ENCODE data around the gene RSF1. TPM values are rescaled to one million over a fixed set of nuclear protein-coding genes. Genes with fewer than 3 reads are reported as not detected.

RSF1 gene
- total RNA-seq, 4 donors from 2014 or later: 69.3 to 127 (median 77.0) TPM

DNA sequence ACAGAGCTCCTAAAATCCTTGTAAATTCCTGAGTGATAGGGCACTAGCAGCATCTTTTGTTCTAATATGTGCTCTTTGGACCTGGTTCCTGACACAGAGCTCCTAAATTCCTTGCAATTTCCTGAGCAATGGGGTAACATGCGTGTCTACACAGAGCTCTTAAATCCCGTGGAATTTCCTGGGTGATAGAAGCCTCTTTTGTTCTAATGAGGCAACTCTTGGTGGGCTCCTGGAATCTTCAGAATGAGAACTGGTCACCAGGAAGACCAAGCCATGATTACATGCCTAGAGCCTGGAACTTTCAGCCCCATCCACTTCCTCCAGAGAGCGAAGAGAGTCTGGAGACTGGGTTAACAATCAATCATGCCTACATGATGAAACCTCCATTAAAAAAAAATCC lies 19.0 kb downstream of the RSF1 start:
- no peak for DNase-seq (ENCODE audit: low spot score in 2 of 2)
- H3K27ac ChIP-seq: no peak overlapping the region
- H3K9me3 ChIP-seq: no peaks in the 10 kb centered on the region
- H3K36me3 ChIP-seq: no peaks in the 10 kb centered on the region
- H3K27me3 ChIP-seq: no peaks in the 10 kb centered on the region
- TF ChIP-seq CTCF (IDR thresholded peaks at IDR 0.05) (no peak), EP300 (IDR thresholded peaks at IDR 0.05) (no peak), POLR2A (IDR thresholded peaks at IDR 0.05) (no peak)
- H3K4me1 ChIP-seq: peaks cover 0 to 41% (median 2%) of the 10 kb centered on the region in 4 donors
- WGBS, 2 donors: 64 to 67% methylated on average over 3 of the region's 3 CpGs
- H3K4me3 ChIP-seq: no peak overlapping the region

GRCh38 chr11:77800449-77800848 lies 20.1 kb downstream of the RSF1 start:
- H3K27ac ChIP-seq: no peak overlapping the region

DNA sequence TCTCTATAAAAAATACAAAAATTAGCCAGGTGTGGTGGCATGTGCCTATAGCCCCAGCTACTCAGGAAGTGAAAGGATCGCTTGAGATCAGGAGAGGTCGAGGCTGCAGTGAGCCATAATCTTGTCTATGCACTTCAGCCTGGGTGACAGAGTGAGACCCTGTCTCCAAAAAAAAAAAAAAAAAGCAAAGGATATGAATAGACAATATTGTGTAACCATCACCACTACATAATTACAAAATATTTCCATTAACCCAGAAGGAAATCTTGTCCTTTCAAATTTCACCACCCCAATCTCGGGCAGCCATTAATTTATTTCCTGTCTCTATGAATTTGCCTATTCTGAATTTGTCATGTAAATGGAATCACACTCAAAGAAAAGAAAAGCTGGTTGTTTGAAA lies 21.2 kb downstream of the RSF1 start:
- TF ChIP-seq POLR2A (IDR thresholded peaks at IDR 0.05): no peak
- DNase-seq (ENCODE audit: low spot score in 2 of 2): no peak
- no peaks in the 10 kb centered on the region for H3K9me3 ChIP-seq
- H3K4me3 ChIP-seq: no peak overlapping the region
- WGBS, 2 donors: 36 to 52% methylated on average over 3 of the region's 3 CpGs
- H3K4me1 ChIP-seq: peaks cover 0 to 38% (median 0%) of the 10 kb centered on the region in 4 donors
- no peak overlapping the region for H3K27ac ChIP-seq
- no peaks in the 10 kb centered on the region for H3K36me3 ChIP-seq
- H3K27me3 ChIP-seq: no peaks in the 10 kb centered on the region

More at GRCh38 chr11:77800449-77800848, 20.1 kb downstream of the RSF1 start:
- Histone ChIP-seq H3K27me3 (no peaks in the 10 kb centered on the region), H3K4me3 (no peak overlapping the region), H3K4me1 (peaks cover 0 to 41% (median 0%) of the 10 kb centered on the region in 4 donors), H3K9me3 (no peaks in the 10 kb centered on the region), H3K36me3 (no peaks in the 10 kb centered on the region)
- DNase-seq (ENCODE audit: low spot score in 2 of 2): no peak
- no peak for TF ChIP-seq EP300 (IDR thresholded peaks at IDR 0.05)
- no peak for TF ChIP-seq CTCF (IDR thresholded peaks at IDR 0.05)
- TF ChIP-seq POLR2A (IDR thresholded peaks at IDR 0.05): no peak

- 90 to 96% methylated on average over 2 of the region's 2 CpGs for WGBS, 2 donors
- Histone ChIP-seq H3K27ac (no peak overlapping the region), H3K9me3 (no peaks in the 10 kb centered on the region), H3K4me3 (no peak overlapping the region), H3K4me1 (peaks cover 0 to 11% (median 0%) of the 10 kb centered on the region in 4 donors), H3K27me3 (no peaks in the 10 kb centered on the region), H3K36me3 (peaks cover 0 to 7% (median 0%) of the 10 kb centered on the region in 3 donors)
- TF ChIP-seq EP300 (IDR thresholded peaks at IDR 0.05) (no peak), CTCF (IDR thresholded peaks at IDR 0.05) (no peak), POLR2A (IDR thresholded peaks at IDR 0.05) (no peak)
- no peak for DNase-seq (ENCODE audit: low spot score in 2 of 2)
Measured at GRCh38 chr11:77793972-77794371, 26.6 kb downstream of the RSF1 start.

DNA sequence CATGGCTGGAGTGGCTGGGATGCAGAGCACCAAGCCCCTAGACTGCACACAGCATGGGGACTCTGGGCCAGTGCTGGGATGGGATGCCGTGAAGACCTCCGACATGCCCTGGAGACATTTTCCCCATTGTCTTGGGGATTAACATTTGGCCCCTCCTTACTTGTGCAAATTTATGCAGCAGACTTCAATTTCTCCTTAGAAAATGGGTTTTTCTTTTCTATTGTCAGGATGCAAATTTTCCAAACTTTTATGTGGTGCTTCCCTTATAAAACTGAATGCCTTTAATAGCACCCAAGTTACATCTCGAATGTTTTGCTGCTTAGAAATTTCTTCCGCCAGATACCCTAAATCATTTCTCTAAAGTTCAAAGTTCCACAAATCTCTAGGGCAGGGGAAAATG lies 29.2 kb downstream of the RSF1 start:
- Histone ChIP-seq H3K4me1 (peaks cover 0 to 7% (median 0%) of the 10 kb centered on the region in 4 donors), H3K36me3 (peaks cover 0 to 7% (median 0%) of the 10 kb centered on the region in 3 donors), H3K27ac (no peak overlapping the region), H3K9me3 (no peaks in the 10 kb centered on the region), H3K4me3 (no peak overlapping the region), H3K27me3 (no peaks in the 10 kb centered on the region)
- TF ChIP-seq POLR2A (IDR thresholded peaks at IDR 0.05) (no peak), CTCF (IDR thresholded peaks at IDR 0.05) (no peak), EP300 (IDR thresholded peaks at IDR 0.05) (no peak)
- WGBS, 2 donors: 82 to 91% methylated on average over 4 of the region's 4 CpGs
- DNase-seq (ENCODE audit: low spot score in 2 of 2): no peak
